Calu3 (cell line): ENCODE results near the gene SIRT5. TPM values are rescaled to one million over a fixed set of nuclear protein-coding genes. Genes with fewer than 3 reads are reported as not detected.

ENCODE experiments used
- BruUV-seq: library from RNA; stranded (reverse); fragments of 400-500 nt; replicated peaks from 2 replicates; lab custom pipeline; 2021; lab: Mats Ljungman, UMichigan
- CTCF ChIA-PET: fragments of 300-600 bp; sonication (Branson Sonifier 250); formaldehyde crosslinking; loops from one replicate; lab custom pipeline; 2022; ENCODE audit warnings: antibody characterized with exemption; lab: Charles Lee
- DNase-seq: peaks from one replicate; pipeline ENCODE4 v3.0.0; 2022
- H3K27ac Mint-ChIP-seq: one replicate; pipeline ENCODE4 v1.8.0; 2022; ENCODE audit warnings: mixed read lengths; ENCODE audit not compliant: unreplicated experiment
- H3K27me3 Mint-ChIP-seq: one replicate; pipeline ENCODE4 v1.8.0; 2022; ENCODE audit warnings: mixed read lengths; ENCODE audit not compliant: unreplicated experiment
- H3K36me3 Mint-ChIP-seq: one replicate; pipeline ENCODE4 v1.8.0; 2022; ENCODE audit warnings: mild to moderate bottlenecking, moderate library complexity, mixed read lengths; ENCODE audit not compliant: insufficient read depth, unreplicated experiment
- H3K4me1 Mint-ChIP-seq: one replicate; pipeline ENCODE4 v1.8.0; 2022; ENCODE audit warnings: mild to moderate bottlenecking, low read depth, mixed read lengths; ENCODE audit not compliant: unreplicated experiment
- H3K4me3 Mint-ChIP-seq: one replicate; pipeline ENCODE4 v1.8.0; 2022; ENCODE audit warnings: mild to moderate bottlenecking, low read depth, moderate library complexity, mixed read lengths; ENCODE audit not compliant: unreplicated experiment
- H3K9me3 Mint-ChIP-seq: one replicate; pipeline ENCODE4 v1.8.0; 2022; ENCODE audit warnings: low read depth, mixed read lengths; ENCODE audit not compliant: unreplicated experiment
- intact Hi-C: fragments of 100-400 bp; cut with micrococcal nuclease; formaldehyde crosslinking; loops from one replicate; pipeline ENCODE4 v1.10.0; 2022; ENCODE audit not compliant: unreplicated experiment
- total RNA-seq: library from RNA; stranded (reverse); gene quantifications from 2 replicates; pipeline ENCODE4 v1.2.3, GENCODE V29; 2022
- TF ChIP-seq, protein P1 (sequence below): fragments of 200-600 bp; IDR thresholded peaks from one replicate; pipeline ENCODE4 v1.8.0; 2022; ENCODE audit warnings: antibody characterized with exemption; ENCODE audit not compliant: unreplicated experiment

Gene SIRT5
- total RNA-seq, 1 experiment from 2014 or later: 13.5 TPM

DNA sequence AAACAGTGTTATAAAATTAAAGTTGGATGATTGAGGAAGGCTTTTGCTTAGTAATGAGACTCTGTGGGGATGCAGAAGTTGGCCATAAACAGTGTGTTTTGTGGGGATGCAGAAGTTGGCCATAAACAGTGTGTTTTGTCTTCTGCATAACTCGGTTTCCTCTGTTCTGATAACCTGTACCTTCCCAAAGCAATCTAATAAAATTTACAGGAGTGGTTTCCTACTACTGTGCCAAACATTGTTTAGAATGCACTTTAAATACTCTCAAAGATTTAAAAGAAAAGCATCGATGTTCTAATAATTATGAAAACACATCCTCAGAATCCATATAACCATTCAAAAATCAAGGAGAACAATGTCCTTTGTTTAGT is 36.9 kb upstream of the SIRT5 start:
- TF ChIP-seq, protein P1, sequence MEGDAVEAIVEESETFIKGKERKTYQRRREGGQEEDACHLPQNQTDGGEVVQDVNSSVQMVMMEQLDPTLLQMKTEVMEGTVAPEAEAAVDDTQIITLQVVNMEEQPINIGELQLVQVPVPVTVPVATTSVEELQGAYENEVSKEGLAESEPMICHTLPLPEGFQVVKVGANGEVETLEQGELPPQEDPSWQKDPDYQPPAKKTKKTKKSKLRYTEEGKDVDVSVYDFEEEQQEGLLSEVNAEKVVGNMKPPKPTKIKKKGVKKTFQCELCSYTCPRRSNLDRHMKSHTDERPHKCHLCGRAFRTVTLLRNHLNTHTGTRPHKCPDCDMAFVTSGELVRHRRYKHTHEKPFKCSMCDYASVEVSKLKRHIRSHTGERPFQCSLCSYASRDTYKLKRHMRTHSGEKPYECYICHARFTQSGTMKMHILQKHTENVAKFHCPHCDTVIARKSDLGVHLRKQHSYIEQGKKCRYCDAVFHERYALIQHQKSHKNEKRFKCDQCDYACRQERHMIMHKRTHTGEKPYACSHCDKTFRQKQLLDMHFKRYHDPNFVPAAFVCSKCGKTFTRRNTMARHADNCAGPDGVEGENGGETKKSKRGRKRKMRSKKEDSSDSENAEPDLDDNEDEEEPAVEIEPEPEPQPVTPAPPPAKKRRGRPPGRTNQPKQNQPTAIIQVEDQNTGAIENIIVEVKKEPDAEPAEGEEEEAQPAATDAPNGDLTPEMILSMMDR: no peak
- no peaks in the 10 kb centered on the region for H3K9me3 Mint-ChIP-seq
- H3K36me3 Mint-ChIP-seq: no peaks in the 10 kb centered on the region
- DNase-seq: no peak
- H3K4me3 Mint-ChIP-seq: no peak overlapping the region
- H3K27ac Mint-ChIP-seq: no peak overlapping the region
- BruUV-seq: no TSS peak
- intact Hi-C loops: no loop called here
- CTCF ChIA-PET: interaction anchor here (1.2 to 1.5 kb wide), 2 partner anchors 37 to 200 kb away, joined by 3 to 6 read pairs; partner anchors contain the start of gene SIRT5
- no peaks in the 10 kb centered on the region for H3K4me1 Mint-ChIP-seq
- no peaks in the 10 kb centered on the region for H3K27me3 Mint-ChIP-seq

DNA sequence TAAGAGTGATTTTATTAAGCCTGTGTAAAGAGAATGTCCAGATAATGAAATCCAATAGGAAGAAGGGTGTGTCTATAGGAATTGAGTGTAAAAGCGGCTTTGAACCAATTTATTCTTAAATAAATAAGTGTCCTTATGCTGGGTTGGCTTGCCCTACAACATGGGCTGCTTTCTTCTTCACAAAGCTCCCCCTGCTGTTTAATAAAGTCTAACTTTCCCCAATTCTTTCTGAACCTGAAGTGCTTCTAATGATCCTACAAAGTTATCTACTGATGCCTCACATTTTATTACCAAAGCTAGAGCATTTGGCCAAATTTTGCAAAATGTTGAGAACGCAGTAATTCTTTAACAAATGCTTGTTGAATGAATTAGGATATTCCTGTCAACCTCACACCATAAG is 36.3 kb upstream of the SIRT5 start:
- CTCF ChIA-PET: interaction anchor here (1.2 to 1.5 kb wide), 2 partner anchors 36 to 200 kb away, joined by 3 to 6 read pairs; partner anchors contain the start of gene SIRT5
- no peaks in the 10 kb centered on the region for H3K36me3 Mint-ChIP-seq
- intact Hi-C loops: loop anchor here (1.0 kb wide), 1 partner anchor 202 kb away; no protein-coding TSS in a partner anchor
- no peaks in the 10 kb centered on the region for H3K27me3 Mint-ChIP-seq
- DNase-seq: no peak
- no peak overlapping the region for H3K4me3 Mint-ChIP-seq
- TF ChIP-seq, protein P1: no peak
- no peaks in the 10 kb centered on the region for H3K9me3 Mint-ChIP-seq
- no TSS peak for BruUV-seq
- H3K4me1 Mint-ChIP-seq: no peaks in the 10 kb centered on the region
- H3K27ac Mint-ChIP-seq: no peak overlapping the region

DNA sequence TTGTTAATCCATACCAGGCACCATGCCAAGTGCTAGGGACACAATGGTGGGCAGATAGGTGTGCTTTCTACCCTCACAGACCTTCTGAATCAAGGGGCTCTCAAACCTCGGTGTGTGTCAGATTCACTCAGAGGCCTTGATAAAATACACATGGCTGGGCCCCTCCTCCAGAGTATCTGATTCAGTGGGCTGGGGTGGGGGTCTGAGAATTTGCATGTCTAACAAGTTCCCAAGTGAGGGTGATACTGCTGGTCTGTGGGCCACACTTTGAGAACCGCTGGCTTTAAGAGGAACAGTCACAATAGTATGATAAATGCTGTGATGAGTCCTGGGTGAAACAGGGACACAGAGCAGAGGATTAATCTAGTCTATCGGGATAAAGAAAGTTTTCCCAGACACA is 35.8 kb upstream of the SIRT5 start:
- CTCF ChIA-PET: interaction anchor here (1.2 to 1.5 kb wide), 2 partner anchors 36 to 201 kb away, joined by 3 to 6 read pairs; partner anchors contain the start of gene SIRT5
- TF ChIP-seq, protein P1: no peak
- intact Hi-C loops: loop anchor here (1.0 kb wide), 1 partner anchor 202 kb away; no protein-coding TSS in a partner anchor
- no TSS peak for BruUV-seq
- Mint-ChIP-seq H3K4me3 (no peak overlapping the region), H3K36me3 (no peaks in the 10 kb centered on the region), H3K4me1 (no peaks in the 10 kb centered on the region), H3K9me3 (no peaks in the 10 kb centered on the region), H3K27me3 (no peaks in the 10 kb centered on the region), H3K27ac (no peak overlapping the region)
- no peak for DNase-seq

DNA sequence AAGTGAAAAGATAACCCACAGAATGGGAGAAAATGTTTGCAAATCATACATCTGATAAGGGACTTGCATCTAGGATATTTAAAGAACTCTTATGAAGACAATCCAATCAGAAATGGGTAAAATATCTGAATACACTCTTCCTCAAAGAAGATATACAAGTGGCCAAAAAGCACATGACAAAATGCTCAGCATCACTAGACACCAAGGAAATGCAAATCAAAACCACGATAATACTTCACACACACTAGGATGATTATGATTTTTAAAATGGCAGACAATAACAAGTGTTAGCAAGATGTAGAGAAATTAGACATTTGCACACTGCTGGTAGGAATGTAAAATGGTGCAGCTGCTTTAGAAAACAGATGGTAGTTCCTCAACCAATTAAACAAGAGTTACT is 34.8 kb upstream of the SIRT5 start:
- no TSS peak for BruUV-seq
- no peaks in the 10 kb centered on the region for H3K4me1 Mint-ChIP-seq

More for the DNA sequence above, 34.8 kb upstream of the SIRT5 start:
- DNase-seq: no peak
- H3K27me3 Mint-ChIP-seq: no peaks in the 10 kb centered on the region
- CTCF ChIA-PET: interaction anchor here (0.6 kb wide), 1 partner anchor 53 kb away, joined by 5 read pairs; no protein-coding TSS in a partner anchor
- no peak overlapping the region for H3K4me3 Mint-ChIP-seq
- no peaks in the 10 kb centered on the region for H3K9me3 Mint-ChIP-seq
- intact Hi-C loops: no loop called here
- no peaks in the 10 kb centered on the region for H3K36me3 Mint-ChIP-seq
- no peak overlapping the region for H3K27ac Mint-ChIP-seq
- TF ChIP-seq, protein P1: no peak
